GM12878 (cell line): ENCODE results near the gene KIF21A. TPM values are rescaled to one million over a fixed set of nuclear protein-coding genes. Genes with fewer than 3 reads are reported as not detected.

Source experiments
- ATAC-seq: fragments of 200-7000 bp; cut with Tn5 transposase; 3 replicates; pipeline ENCODE4 v1.9.1; 2020; ENCODE audit warnings: mild to moderate bottlenecking, moderate library complexity
- BruUV-seq: library from RNA; stranded (reverse); fragments of 400-500 nt; replicated peaks from 2 replicates; lab custom pipeline; 2021; lab: Mats Ljungman, UMichigan
- CTCF ChIA-PET: fragments of 300-600 bp; sonication (Branson Sonifier 250); formaldehyde crosslinking; extraction: SDS; loops from one replicate; lab custom pipeline; 2021; ENCODE audit warnings: inconsistent platforms; lab: Yijun Ruan, JAX
- POLR2A ChIA-PET: fragments of 350-600 bp; formaldehyde crosslinking; extraction: SDS; loops from one replicate; lab custom pipeline; 2021; ENCODE audit warnings: inconsistent platforms; lab: Charles Lee
- RAD21 ChIA-PET: fragments of 300-600 bp; sonication (Branson Sonifier 250); formaldehyde crosslinking; loops from one replicate; lab custom pipeline; 2023; ENCODE audit warnings: antibody characterized with exemption; ENCODE audit not compliant: unreplicated experiment; lab: Charles Lee
- SMC1A ChIA-PET: fragments of 300-600 bp; sonication (Branson Sonifier 250); formaldehyde crosslinking; loops from one replicate; lab custom pipeline; 2023; ENCODE audit not compliant: unreplicated experiment, uncharacterized antibody; lab: Charles Lee
- DNase-seq: peaks from one replicate; pipeline ENCODE4 v3.0.0-alpha.2; 2011; ENCODE audit warnings: low read depth, low spot score
- FAIRE-seq: peaks from 3 replicates; lab custom pipeline; 2011; peaks lifted over from hg19 to GRCh38; lab: Jason Lieb, UNC
- H2AFZ ChIP-seq: 2 replicates; pipeline ENCODE4 v1.6.0; 2011; ENCODE audit warnings: low read depth, low read length, control low read depth; ENCODE audit not compliant: control insufficient read depth
- H3K27ac ChIP-seq: 2 replicates; pipeline ENCODE4 v1.5.1; 2011; ENCODE audit warnings: control low read depth; ENCODE audit not compliant: control insufficient read depth, insufficient read depth
- H3K27me3 ChIP-seq, 2 experiments: replicated peaks in 1 of 2; 2 replicates each; pipeline versions ENCODE4 v1.6.0 to v1.6.1; 2011; ENCODE audit warnings: low read length in 1 of 2; ENCODE audit not compliant: control insufficient read depth in 2 of 2, insufficient read depth in 2 of 2
- H3K36me3 ChIP-seq, 2 experiments: 2 replicates each; pipeline ENCODE4 v1.5.1; 2011; ENCODE audit warnings: low read length in 1 of 2; ENCODE audit not compliant: control insufficient read depth in 2 of 2, insufficient read depth in 2 of 2
- H3K4me1 ChIP-seq: 2 replicates; pipeline ENCODE4 v1.6.1; 2011; ENCODE audit warnings: mild to moderate bottlenecking, low read length, moderate library complexity, mixed read lengths; ENCODE audit not compliant: control insufficient read depth, insufficient read depth
- H3K4me2 ChIP-seq: 2 replicates; pipeline ENCODE4 v1.6.0; 2011; ENCODE audit warnings: control low read depth; ENCODE audit not compliant: control insufficient read depth, insufficient read depth
- H3K4me3 ChIP-seq: fragments of 200-600 bp; sonication (generic); 2 replicates; pipeline ENCODE4 v1.5.1; 2016
- H3K79me2 ChIP-seq: 2 replicates; pipeline ENCODE4 v1.6.0; 2011; ENCODE audit warnings: low read length; ENCODE audit not compliant: control insufficient read depth, insufficient read depth
- H3K9ac ChIP-seq: 2 replicates; pipeline ENCODE4 v1.8.0; 2011; ENCODE audit warnings: low read length, control low read depth, mixed read lengths; ENCODE audit not compliant: control insufficient read depth, insufficient read depth
- H3K9me3 ChIP-seq: replicated peaks from 3 replicates; pipeline ENCODE4 v1.5.1; 2011; ENCODE audit warnings: mild to moderate bottlenecking, low read length; ENCODE audit not compliant: control insufficient read depth, insufficient read depth
- H4K20me1 ChIP-seq: 2 replicates; pipeline ENCODE4 v1.6.0; 2011; ENCODE audit not compliant: control insufficient read depth, insufficient read depth
- FOXM1 ChIP-seq: IDR thresholded peaks from 2 replicates; pipeline ENCODE4 v1.6.1; 2012; ENCODE audit warnings: low read depth, mild to moderate bottlenecking, inconsistent platforms, low read length, moderate library complexity
- RBBP5 ChIP-seq: fragments of 200-600 bp; sonication (generic); conservative IDR thresholded peaks from 2 replicates; pipeline ENCODE4 v1.6.1; 2016
- WRNIP1 ChIP-seq: IDR thresholded peaks from 2 replicates; pipeline ENCODE4 v1.6.1; 2011; ENCODE audit warnings: low read depth, low read length, improper control_type of control experiment, borderline replicate concordance
- YBX1 ChIP-seq: fragments of 450-650 bp; IDR thresholded peaks from 2 replicates; pipeline ENCODE4 v1.6.1; 2016; ENCODE audit warnings: antibody characterized with exemption
- ZBTB4 ChIP-seq: fragments of 450-650 bp; formaldehyde crosslinking; IDR thresholded peaks from 2 replicates; pipeline ENCODE4 v1.4.0; 2022; ENCODE audit warnings: mild to moderate bottlenecking, moderate library complexity
- ZNF622 ChIP-seq: fragments of 450-650 bp; IDR thresholded peaks from 2 replicates; pipeline ENCODE4 v1.6.1; 2017; ENCODE audit warnings: mild to moderate bottlenecking, inconsistent platforms
- WGBS: methylation state at CpG from one replicate; pipeline ENCODE4 v1.1.6; 2016; ENCODE audit warnings: low lambda C conversion rate; ENCODE audit not compliant: insufficient replicate concordance, insufficient coverage; ENCODE audit errors: missing lambda C conversion rate; 5-methylcytosine and 5-hydroxymethylcytosine counted together
- in situ Hi-C: fragments of 300-500 bp; cut with MboI; formaldehyde crosslinking; loops from 9 replicates; pipeline ENCODE4 v1.14.3; 2018; ENCODE audit warnings: mixed read lengths
- intact Hi-C: fragments of 100-400 bp; cut with micrococcal nuclease; formaldehyde crosslinking; loops from one replicate; pipeline ENCODE4 v1.14.2; 2022; ENCODE audit not compliant: unreplicated experiment
- polyA plus RNA-seq, 11 experiments: library from polyadenylated mRNA; depleted of rRNA in 4 of 11; unstranded in 6 of 11; stranded (reverse) in 5 of 11; fragments of >200 nt; fragmentation: Nextera tagmentation in 4 of 11; fragmentation: Illumina TruSeq in 1 of 11; extraction: Ambion mirVana in 4 of 11; extraction: Trizol in 1 of 11; gene quantifications; 1 replicate in 1 of 11; 2 replicates in 10 of 11; pipeline versions ENCODE4 v1.2.1 to v1.2.3, GENCODE V29; 2011 to 2016; ENCODE audit warnings: inconsistent platforms in 2 of 11, missing spikeins in 2 of 11, low read depth in 1 of 11
- total RNA-seq, 4 experiments: library from RNA; depleted of rRNA in 3 of 4; stranded (reverse); fragments of >200 nt in 3 of 4; fragmentation: Illumina TruSeq in 1 of 4; extraction: Trizol in 1 of 4; gene quantifications; 2 replicates each; pipeline versions ENCODE4 v1.2.1 to v1.2.3, GENCODE V29; 2013 to 2021

Gene KIF21A
- total and polyA plus RNA-seq, 10 of the 15 experiments (the other 5 are each of a cell fraction or from before 2014, with no cell fraction given): 21.3 to 42.1 (median 24.5) TPM

DNA sequence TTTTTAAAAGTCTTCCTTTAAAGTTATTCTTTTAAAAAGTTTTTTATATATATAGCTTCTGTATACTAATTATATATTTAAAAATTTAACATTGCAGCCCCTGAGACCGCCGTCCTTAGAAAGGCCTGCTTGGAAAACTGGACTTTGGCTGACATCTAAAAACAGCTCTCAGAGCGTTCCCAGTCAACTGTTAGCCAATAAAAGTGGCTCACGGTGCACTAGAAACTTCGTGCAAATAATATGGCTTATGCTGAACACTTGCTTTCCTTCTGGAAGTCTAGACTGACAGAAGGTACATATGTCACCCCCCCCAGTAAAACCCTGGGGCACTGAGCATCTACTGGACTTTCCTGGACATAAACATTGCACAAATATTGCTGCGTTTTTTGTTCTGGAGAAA is 115.0 kb downstream of the KIF21A start:
- Histone ChIP-seq H3K9me3 (no peaks in the 10 kb centered on the region), H3K4me3 (no peak overlapping the region), H3K27ac (no peak overlapping the region), H4K20me1 (no peaks in the 10 kb centered on the region), H3K4me2 (no peak overlapping the region), H3K27me3 (no peaks in the 10 kb centered on the region), H2AFZ (no peak overlapping the region), H3K4me1 (no peaks in the 10 kb centered on the region), H3K36me3 (peaks cover 2 to 4% of the 10 kb centered on the region in 2 experiments; a peak in 2 of 4 replicates), H3K9ac (no peak overlapping the region), H3K79me2 (no peaks in the 10 kb centered on the region)
- CTCF ChIA-PET: interaction anchor here (0.9 to 1.0 kb wide), 2 partner anchors 10 to 55 kb away, joined by 3 to 5 read pairs; no protein-coding TSS in a partner anchor
- DNase-seq: no peak
- POLR2A ChIA-PET: no interaction called here
- RAD21 ChIA-PET: no interaction called here
- ATAC-seq: no peak
- no peak for FAIRE-seq
- SMC1A ChIA-PET: interaction anchor here (1.2 kb wide), 1 partner anchor 12 kb away, joined by 3 read pairs; no protein-coding TSS in a partner anchor
- 97% methylated on average over 6 of the region's 6 CpGs for WGBS
- TF ChIP-seq YBX1: no peak
- TF ChIP-seq FOXM1: no peak
- TF ChIP-seq WRNIP1: no peak
- no peak for TF ChIP-seq RBBP5
- no peak for TF ChIP-seq ZNF622
- no peak for TF ChIP-seq ZBTB4 (CRISPR knock-in tag)
- no TSS peak for BruUV-seq
- intact Hi-C loops (no loop called here), in situ Hi-C loops (loop anchor here (25.0 kb wide), 1 partner anchor 109 kb away; the partner anchor contains the start of gene KIF21A)
